Measurements from ENCODE around the gene SLC25A38. TPM values are rescaled to one million over a fixed set of nuclear protein-coding genes. Genes with fewer than 3 reads are reported as not detected.
A peak's percentile ranks its signal among the peaks of the same experiment; 100 is the strongest.

Gene SLC25A38
- total and polyA plus RNA-seq, 9 of the 15 experiments (the other 6 are each of a cell fraction or from before 2014, with no cell fraction given) = 13.5 to 51.1 (median 30.6) TPM

- no peak for TF ChIP-seq MAZ (CRISPR knock-in tag; conservative IDR thresholded peaks at IDR 0.05 in 1 of 2, IDR thresholded peaks at IDR 0.05 in 1 of 2)
- TF ChIP-seq ZNF436 (CRISPR knock-in tag; IDR thresholded peaks at IDR 0.05) = no peak
- TF ChIP-seq CHD7 (IDR thresholded peaks at IDR 0.05; ENCODE audit: low read depth, low read length) = no peak
- no peak for TF ChIP-seq ZNF41 (CRISPR knock-in tag; conservative IDR thresholded peaks at IDR 0.05)
- TF ChIP-seq ZNF584 (CRISPR knock-in tag; IDR thresholded peaks at IDR 0.05; ENCODE audit: low read depth) = 0 out of 2 replicates have a peak, but pooled peaks have one; percentile 2
- no peak for TF ChIP-seq MNT (conservative IDR thresholded peaks at IDR 0.05)
- TF ChIP-seq ZNF79 (CRISPR knock-in tag; IDR thresholded peaks at IDR 0.05; ENCODE audit: low read depth) = peak; percentile 64; the same call in 1 of the 2 replicates
- no peak for TF ChIP-seq ZNF551 (CRISPR knock-in tag; IDR thresholded peaks at IDR 0.05)
- no peak for TF ChIP-seq ZNF695 (CRISPR knock-in tag; IDR thresholded peaks at IDR 0.05)
- TF ChIP-seq NR2F6 (CRISPR knock-in tag; IDR thresholded peaks at IDR 0.05) = no peak
- no peak for TF ChIP-seq ZNF764 (CRISPR knock-in tag; IDR thresholded peaks at IDR 0.05; ENCODE audit: low read depth)
- TF ChIP-seq RUNX1 (IDR thresholded peaks at IDR 0.05; ENCODE audit: low read depth) = no peak
- no peak for TF ChIP-seq FUS (optimal IDR thresholded peaks at IDR 0.05; ENCODE audit: low read depth, low read length)
- no peak for TF ChIP-seq FOS (IDR thresholded peaks at IDR 0.05; ENCODE audit: extremely low read depth, insufficient read length)
- no peak for TF ChIP-seq BRCA1 (IDR thresholded peaks at IDR 0.05)
- TF ChIP-seq BRCA1 (CRISPR knock-in tag; IDR thresholded peaks at IDR 0.05) = no peak
Measured at GRCh38 chr3:39361252-39361927, 21.8 kb upstream of the SLC25A38 start (continued).

All from K562 (cell line).